Endothelial cell of umbilical vein (primary cell): Measurements from ENCODE around the gene SPTA1. TPM values are rescaled to one million over a fixed set of nuclear protein-coding genes. Genes with fewer than 3 reads are reported as not detected.

Source experiments
- BruUV-seq: library from RNA; stranded (reverse); fragments of 400-500 nt; replicated peaks from 2 replicates; lab custom pipeline; 2021; lab: Mats Ljungman, UMichigan
- CTCF ChIA-PET: fragments of 300-600, 350-600 bp; sonication (Branson Sonifier 250); formaldehyde crosslinking; loops from one replicate; lab custom pipeline; 2021; ENCODE audit warnings: antibody characterized with exemption, inconsistent platforms; lab: Charles Lee
- POLR2A ChIA-PET: fragments of 300-600, 350-600 bp; sonication (Branson Sonifier 250); formaldehyde crosslinking; loops from one replicate; lab custom pipeline; 2021; ENCODE audit warnings: antibody characterized with exemption, inconsistent platforms; lab: Charles Lee
- DNase-seq: peaks from one replicate; pipeline ENCODE4 v3.0.0-alpha.2; 2011; ENCODE audit warnings: low read depth, low spot score
- FAIRE-seq: peaks from 2 replicates; lab custom pipeline; 2011; peaks lifted over from hg19 to GRCh38; lab: Jason Lieb, UNC
- H2AFZ ChIP-seq: 2 replicates; pipeline ENCODE4 v1.6.0; 2012; ENCODE audit warnings: low read depth, low read length, control low read depth, inconsistent platforms
- H3K27ac ChIP-seq: 2 replicates; pipeline ENCODE4 v1.5.1; 2011; ENCODE audit warnings: low read depth, mild to moderate bottlenecking, control low read depth, low read length, moderate library complexity; ENCODE audit not compliant: insufficient read depth
- H3K27me3 ChIP-seq, 2 experiments: 2 replicates each; pipeline versions ENCODE4 v1.6.0 to v1.6.1; 2011; ENCODE audit warnings: low read length in 2 of 2, mixed read lengths in 1 of 2; ENCODE audit not compliant: control insufficient read depth in 2 of 2, insufficient read depth in 2 of 2
- H3K36me3 ChIP-seq, 2 experiments: 2 replicates in 1 of 2; 3 replicates in 1 of 2; pipeline ENCODE4 v1.5.1; 2011; ENCODE audit warnings: low read length in 2 of 2, mild to moderate bottlenecking in 1 of 2, moderate library complexity in 1 of 2; ENCODE audit not compliant: control insufficient read depth in 2 of 2, insufficient read depth in 2 of 2; ENCODE audit errors: extremely low read depth in 1 of 2
- H3K4me1 ChIP-seq: 3 replicates; pipeline ENCODE4 v1.5.1; 2011; ENCODE audit warnings: mild to moderate bottlenecking, low read length; ENCODE audit not compliant: control insufficient read depth, insufficient read depth; ENCODE audit errors: extremely low read depth
- H3K4me2 ChIP-seq: 2 replicates; pipeline ENCODE4 v1.6.1; 2011; ENCODE audit warnings: low read length, control low read depth, mixed read lengths; ENCODE audit not compliant: insufficient read depth
- H3K4me3 ChIP-seq, 3 experiments: fragments of 200-600 bp in 1 of 3; sonication (generic), shearing (Covaris generic) in 1 of 3; replicated peaks in 1 of 3; 2 replicates each; pipeline ENCODE4 v1.5.1; 2011 to 2016; ENCODE audit warnings: control low read depth in 3 of 3, low read length in 3 of 3, mild to moderate bottlenecking in 2 of 3, inconsistent platforms in 1 of 3, low read depth in 1 of 3, moderate library complexity in 1 of 3; ENCODE audit not compliant: insufficient read depth in 1 of 3
- H3K79me2 ChIP-seq: 2 replicates; pipeline ENCODE4 v1.6.0; 2012; ENCODE audit warnings: low read length, inconsistent platforms; ENCODE audit not compliant: control insufficient read depth, insufficient read depth
- H3K9ac ChIP-seq: replicated peaks from 2 replicates; pipeline ENCODE3; 2011; ENCODE audit warnings: low read length, control low read depth; ENCODE audit not compliant: insufficient read depth; ENCODE audit errors: extremely low read depth
- H3K9me1 ChIP-seq: replicated peaks from 3 replicates; pipeline ENCODE4 v1.6.0; 2011; ENCODE audit warnings: mild to moderate bottlenecking, low read length; ENCODE audit not compliant: control insufficient read depth, insufficient read depth; ENCODE audit errors: extremely low read depth
- H3K9me3 ChIP-seq: replicated peaks from 2 replicates; pipeline ENCODE4 v1.5.1; 2012; ENCODE audit warnings: low read length, inconsistent platforms; ENCODE audit not compliant: control insufficient read depth, insufficient read depth
- H4K20me1 ChIP-seq: replicated peaks from 2 replicates; pipeline ENCODE3; 2011; ENCODE audit warnings: mild to moderate bottlenecking, low read length; ENCODE audit not compliant: control insufficient read depth, insufficient read depth; ENCODE audit errors: extremely low read depth
- EZH2 ChIP-seq: IDR thresholded peaks from 2 replicates; pipeline ENCODE4 v1.6.1; 2012; ENCODE audit warnings: borderline replicate concordance, low read depth, mild to moderate bottlenecking, moderate library complexity, low read length, inconsistent platforms; ENCODE audit not compliant: severe bottlenecking
- FOS ChIP-seq: IDR thresholded peaks from 2 replicates; pipeline ENCODE4 v1.6.1; 2011; ENCODE audit warnings: mild to moderate bottlenecking, low read length, moderate library complexity, borderline replicate concordance; ENCODE audit not compliant: insufficient read depth
- GATA2 ChIP-seq: IDR thresholded peaks from 2 replicates; pipeline ENCODE4 v1.7.0; 2011; ENCODE audit warnings: low read depth, mild to moderate bottlenecking, moderate library complexity, mixed read lengths, low read length; ENCODE audit not compliant: insufficient read length, insufficient read depth
- JUN ChIP-seq: IDR thresholded peaks from 2 replicates; pipeline ENCODE4 v1.6.1; 2011; ENCODE audit warnings: borderline replicate concordance, low read depth; ENCODE audit not compliant: insufficient read length, insufficient read depth
- MYC ChIP-seq: IDR thresholded peaks from one replicate; pipeline ENCODE4 v1.6.1; 2011; ENCODE audit warnings: mild to moderate bottlenecking, low read depth, low read length
- POLR2A ChIP-seq: IDR thresholded peaks from 2 replicates; pipeline ENCODE4 v1.6.1; 2012; ENCODE audit warnings: low read depth, mild to moderate bottlenecking, control low read depth, low read length
- POLR2AphosphoS5 ChIP-seq: IDR thresholded peaks from 2 replicates; pipeline ENCODE4 v1.6.1; 2012; ENCODE audit warnings: low read depth, mild to moderate bottlenecking, control low read depth, low read length, moderate library complexity; ENCODE audit not compliant: insufficient read depth
- dilution Hi-C: fragments of 300-500 bp; cut with MboI; formaldehyde crosslinking; loops from one replicate; pipeline ENCODE4 v1.15.0; 2019; ENCODE audit warnings: low sequenced_read_pairs; ENCODE audit not compliant: extremely low pct_ligation_motif_present
- intact Hi-C: fragments of 100-400 bp; cut with micrococcal nuclease; formaldehyde crosslinking; loops from one replicate; pipeline ENCODE4 v1.10.0; 2022
- polyA plus RNA-seq, 4 experiments: library from polyadenylated mRNA; depleted of rRNA in 3 of 4; stranded (reverse) in 3 of 4; unstranded in 1 of 4; fragments of >200 nt; gene quantifications; 2 replicates each; pipeline versions ENCODE4 v1.2.1 to v1.2.3, GENCODE V29; 2011 to 2012; ENCODE audit warnings: missing spikeins in 1 of 4
- total RNA-seq: library from RNA; stranded (reverse); gene quantifications from 2 replicates; pipeline ENCODE4 v1.2.3, GENCODE V29; 2021
- TF ChIP-seq, protein P1 (sequence below): IDR thresholded peaks from 2 replicates; pipeline ENCODE4 v1.6.1; 2011; ENCODE audit not compliant: insufficient read depth, insufficient read length
- TF ChIP-seq, protein P2 (sequence below), 2 donors: IDR thresholded peaks; 1 replicate in 1 of 2; 2 replicates in 1 of 2; pipeline ENCODE4 v1.5.1; 2011; ENCODE audit warnings: low read length in 2 of 2, mild to moderate bottlenecking in 2 of 2, moderate library complexity in 2 of 2, control low read depth in 1 of 2, inconsistent platforms in 1 of 2, low read depth in 1 of 2; ENCODE audit not compliant: insufficient read depth in 1 of 2; ENCODE audit errors: extremely low read depth in 1 of 2

Gene SPTA1
- total and polyA plus RNA-seq, 2 donors (not counting 3 experiments of a cell fraction or from before 2014, with no cell fraction given): 0.01 to 0.84 TPM

DNA sequence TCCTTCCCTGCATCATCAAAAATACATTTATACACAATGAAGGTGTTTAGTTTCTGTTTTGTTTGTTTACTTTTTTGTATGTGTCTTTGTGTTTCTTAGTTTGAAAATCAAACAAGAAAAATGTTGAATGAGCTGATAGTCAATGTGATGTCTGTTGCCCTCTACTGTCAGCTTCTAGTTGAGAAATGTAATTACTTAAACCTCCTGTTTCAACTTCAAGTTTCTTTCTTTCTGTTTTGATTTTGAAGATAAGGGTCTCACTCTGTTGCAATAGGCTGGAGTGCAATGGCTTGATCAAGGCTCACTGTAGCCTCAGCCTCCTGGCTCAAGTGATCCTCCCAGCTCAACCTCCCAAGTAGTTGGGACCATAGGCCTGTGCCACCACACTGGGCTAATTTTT is 37.5 kb downstream of the SPTA1 start:
- TF ChIP-seq GATA2 (no peak), JUN (no peak), EZH2 (no peak), MYC (no peak), POLR2AphosphoS5 (no peak), POLR2A (no peak), FOS (no peak)
- TF ChIP-seq, protein P1, sequence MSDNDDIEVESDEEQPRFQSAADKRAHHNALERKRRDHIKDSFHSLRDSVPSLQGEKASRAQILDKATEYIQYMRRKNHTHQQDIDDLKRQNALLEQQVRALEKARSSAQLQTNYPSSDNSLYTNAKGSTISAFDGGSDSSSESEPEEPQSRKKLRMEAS: no peak
- TF ChIP-seq, protein P2, sequence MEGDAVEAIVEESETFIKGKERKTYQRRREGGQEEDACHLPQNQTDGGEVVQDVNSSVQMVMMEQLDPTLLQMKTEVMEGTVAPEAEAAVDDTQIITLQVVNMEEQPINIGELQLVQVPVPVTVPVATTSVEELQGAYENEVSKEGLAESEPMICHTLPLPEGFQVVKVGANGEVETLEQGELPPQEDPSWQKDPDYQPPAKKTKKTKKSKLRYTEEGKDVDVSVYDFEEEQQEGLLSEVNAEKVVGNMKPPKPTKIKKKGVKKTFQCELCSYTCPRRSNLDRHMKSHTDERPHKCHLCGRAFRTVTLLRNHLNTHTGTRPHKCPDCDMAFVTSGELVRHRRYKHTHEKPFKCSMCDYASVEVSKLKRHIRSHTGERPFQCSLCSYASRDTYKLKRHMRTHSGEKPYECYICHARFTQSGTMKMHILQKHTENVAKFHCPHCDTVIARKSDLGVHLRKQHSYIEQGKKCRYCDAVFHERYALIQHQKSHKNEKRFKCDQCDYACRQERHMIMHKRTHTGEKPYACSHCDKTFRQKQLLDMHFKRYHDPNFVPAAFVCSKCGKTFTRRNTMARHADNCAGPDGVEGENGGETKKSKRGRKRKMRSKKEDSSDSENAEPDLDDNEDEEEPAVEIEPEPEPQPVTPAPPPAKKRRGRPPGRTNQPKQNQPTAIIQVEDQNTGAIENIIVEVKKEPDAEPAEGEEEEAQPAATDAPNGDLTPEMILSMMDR (IDR thresholded peaks at IDR 0.05; ENCODE audit: extremely low read depth in 1 of 2, insufficient read depth in 1 of 2, low read depth in 1 of 2, low read length in 2 of 2): no peak
- CTCF ChIA-PET: no interaction called here
- Histone ChIP-seq H3K79me2 (no peaks in the 10 kb centered on the region), H3K4me1 (no peaks in the 10 kb centered on the region), H3K9me3 (no peaks in the 10 kb centered on the region), H3K4me2 (no peak overlapping the region), H3K9ac (no peak overlapping the region), H2AFZ (no peak overlapping the region), H3K4me3 (no peak overlapping the region), H3K27ac (no peak overlapping the region), H3K9me1 (no peaks in the 10 kb centered on the region), H4K20me1 (no peaks in the 10 kb centered on the region), H3K36me3 (no peaks in the 10 kb centered on the region), H3K27me3 (no peaks in the 10 kb centered on the region)
- intact Hi-C loops (no loop called here), dilution Hi-C loops (no loop called here)
- no peak for FAIRE-seq
- no peak for DNase-seq
- POLR2A ChIA-PET: no interaction called here
- BruUV-seq: no TSS peak
